ENCODE results near the gene CCT3.
"Not testable (repeated sequence)": the region's sequence is repeated elsewhere in the genome, so short reads cannot be mapped to it uniquely, and the experiment has no call there.

The CCT3 gene

GRCh38 chr1:156337052-156337887 lies 822 bp downstream of the CCT3 start:
- in situ Hi-C loops (cut with HindIII; ENCODE audit: low sequenced_read_pairs): no loop called here

GRCh38 chr1:156336242-156336641 lies 1.9 kb downstream of the CCT3 start:
- in situ Hi-C loops (cut with HindIII; ENCODE audit: low sequenced_read_pairs): no loop called here

GRCh38 chr1:156323179-156323578 lies 14.9 kb downstream of the CCT3 start:
- in situ Hi-C loops (cut with HindIII; ENCODE audit: low sequenced_read_pairs): not testable (repeated sequence)

GRCh38 chr1:156320560-156320959 lies 17.5 kb downstream of the CCT3 start:
- in situ Hi-C loops (cut with HindIII; ENCODE audit: low sequenced_read_pairs): no loop called here

GRCh38 chr1:156319664-156320063 lies 18.4 kb downstream of the CCT3 start:
- in situ Hi-C loops (cut with HindIII; ENCODE audit: low sequenced_read_pairs): no loop called here

GRCh38 chr1:156316909-156317308 lies 21.2 kb downstream of the CCT3 start:
- in situ Hi-C loops (cut with HindIII; ENCODE audit: low sequenced_read_pairs): no loop called here

GRCh38 chr1:156310962-156311361 lies 27.1 kb downstream of the CCT3 start:
- in situ Hi-C loops (cut with HindIII; ENCODE audit: low sequenced_read_pairs): loop anchor here (5.0 kb wide), 1 partner anchor 174 kb away; no protein-coding TSS in a partner anchor

GRCh38 chr1:156308078-156308477 lies 30.0 kb downstream of the CCT3 start:
- in situ Hi-C loops (cut with HindIII; ENCODE audit: low sequenced_read_pairs): no loop called here

GRCh38 chr1:156305215-156305614 lies 32.9 kb downstream of the CCT3 start:
- in situ Hi-C loops (cut with HindIII; ENCODE audit: low sequenced_read_pairs): no loop called here

GRCh38 chr1:156303241-156303640 lies 34.9 kb downstream of the CCT3 start:
- in situ Hi-C loops (cut with HindIII; ENCODE audit: low sequenced_read_pairs): no loop called here

- in situ Hi-C loops (cut with HindIII; ENCODE audit: low sequenced_read_pairs): no loop called here
Observed at GRCh38 chr1:156298852-156299357, 39.2 kb downstream of the CCT3 start, which contains the start of gene VHLL. Gene VHLL (minus strand): TSS chr1:156299307. CDS start chr1:156299189, 118 bp downstream.

GRCh38 chr1:156295391-156295947 lies 42.6 kb downstream of the CCT3 start, which contains the start of gene GLMP:
Gene GLMP (minus strand): TSS chr1:156295679. CDS start chr1:156295645, 34 bp downstream.
- in situ Hi-C loops (cut with HindIII; ENCODE audit: low sequenced_read_pairs): no loop called here

GRCh38 chr1:156293895-156294294 lies 44.2 kb downstream of the CCT3 start:
- in situ Hi-C loops (cut with HindIII; ENCODE audit: low sequenced_read_pairs): no loop called here

GRCh38 chr1:156293098-156293434 lies 45.0 kb downstream of the CCT3 start:
- in situ Hi-C loops (cut with HindIII; ENCODE audit: low sequenced_read_pairs): no loop called here

- in situ Hi-C loops (cut with HindIII; ENCODE audit: low sequenced_read_pairs): no loop called here
Observed at GRCh38 chr1:156291226-156292061, 46.6 kb downstream of the CCT3 start.

GRCh38 chr1:156289857-156290256 lies 48.2 kb downstream of the CCT3 start:
- in situ Hi-C loops (cut with HindIII; ENCODE audit: low sequenced_read_pairs): no loop called here

GRCh38 chr1:156286061-156286460 lies 52.0 kb downstream of the CCT3 start:
- in situ Hi-C loops (cut with HindIII; ENCODE audit: low sequenced_read_pairs): no loop called here

GRCh38 chr1:156285437-156285836 lies 52.7 kb downstream of the CCT3 start:
- in situ Hi-C loops (cut with HindIII; ENCODE audit: low sequenced_read_pairs): no loop called here

GRCh38 chr1:156284757-156285156 lies 53.3 kb downstream of the CCT3 start:
- in situ Hi-C loops (cut with HindIII; ENCODE audit: low sequenced_read_pairs): loop anchor here (5.0 kb wide), 1 partner anchor 88 kb away; no protein-coding TSS in a partner anchor

GRCh38 chr1:156284112-156284511 lies 54.0 kb downstream of the CCT3 start, which contains the start of gene TMEM79:
Gene TMEM79 (plus strand): TSS chr1:156284325. CDS start chr1:156285227, 902 bp downstream.
- in situ Hi-C loops (cut with HindIII; ENCODE audit: low sequenced_read_pairs): loop anchor here (5.0 kb wide), 1 partner anchor 88 kb away; no protein-coding TSS in a partner anchor

- in situ Hi-C loops (cut with HindIII; ENCODE audit: low sequenced_read_pairs): loop anchor here (5.0 kb wide), 1 partner anchor 89 kb away; no protein-coding TSS in a partner anchor
Observed at GRCh38 chr1:156283521-156283920, 54.6 kb downstream of the CCT3 start.

Data from endothelial cell of hepatic sinusoid (primary cell).